ENCODE data around the gene VPS37D.

DNA sequence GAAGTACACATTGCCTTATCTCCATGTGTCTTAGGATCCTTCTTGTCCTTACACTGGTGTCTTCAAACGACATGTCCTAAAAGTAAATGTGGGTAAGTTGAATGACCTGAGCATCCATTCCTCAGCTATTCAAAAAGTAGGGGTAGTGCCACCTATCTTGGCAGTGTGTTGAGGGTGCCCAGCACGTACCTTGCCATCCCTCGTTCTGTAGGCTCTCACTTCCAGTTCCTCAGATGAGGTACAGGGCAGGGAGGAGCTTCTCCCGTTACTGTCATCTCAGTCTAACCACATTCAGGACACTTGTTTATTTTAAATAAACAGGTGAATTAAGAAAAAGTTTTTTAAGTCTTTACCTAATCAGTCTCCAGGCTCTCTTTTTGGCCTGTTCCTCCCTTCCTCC is 28.7 kb downstream of the VPS37D start:
- TF ChIP-seq, protein P1, sequence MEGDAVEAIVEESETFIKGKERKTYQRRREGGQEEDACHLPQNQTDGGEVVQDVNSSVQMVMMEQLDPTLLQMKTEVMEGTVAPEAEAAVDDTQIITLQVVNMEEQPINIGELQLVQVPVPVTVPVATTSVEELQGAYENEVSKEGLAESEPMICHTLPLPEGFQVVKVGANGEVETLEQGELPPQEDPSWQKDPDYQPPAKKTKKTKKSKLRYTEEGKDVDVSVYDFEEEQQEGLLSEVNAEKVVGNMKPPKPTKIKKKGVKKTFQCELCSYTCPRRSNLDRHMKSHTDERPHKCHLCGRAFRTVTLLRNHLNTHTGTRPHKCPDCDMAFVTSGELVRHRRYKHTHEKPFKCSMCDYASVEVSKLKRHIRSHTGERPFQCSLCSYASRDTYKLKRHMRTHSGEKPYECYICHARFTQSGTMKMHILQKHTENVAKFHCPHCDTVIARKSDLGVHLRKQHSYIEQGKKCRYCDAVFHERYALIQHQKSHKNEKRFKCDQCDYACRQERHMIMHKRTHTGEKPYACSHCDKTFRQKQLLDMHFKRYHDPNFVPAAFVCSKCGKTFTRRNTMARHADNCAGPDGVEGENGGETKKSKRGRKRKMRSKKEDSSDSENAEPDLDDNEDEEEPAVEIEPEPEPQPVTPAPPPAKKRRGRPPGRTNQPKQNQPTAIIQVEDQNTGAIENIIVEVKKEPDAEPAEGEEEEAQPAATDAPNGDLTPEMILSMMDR (IDR thresholded peaks at IDR 0.05; ENCODE audit: low read depth, low read length) = no peak
- TF ChIP-seq EZH2phosphoT487 (IDR thresholded peaks at IDR 0.05; ENCODE audit: low read depth) = no peak
